22Rv1 (cell line): ENCODE data around the gene TASOR.

ENCODE experiments used
- H3K27ac ChIP-seq: fragments of 450-650 bp; 2 replicates; pipeline ENCODE4 v1.5.1; 2017
- CTCF ChIP-seq: fragments of 450-650 bp; IDR thresholded peaks from 2 replicates; pipeline ENCODE4 v1.5.1; 2017; ENCODE audit warnings: mild to moderate bottlenecking
- ZFX ChIP-seq: fragments of 450-650 bp; IDR thresholded peaks from 2 replicates; pipeline ENCODE4 v1.6.1; 2017; ENCODE audit warnings: antibody characterized with exemption, borderline replicate concordance

The TASOR gene

GRCh38 chr3:56691165-56692000 lies 8.3 kb upstream of the TASOR start:
- no peak overlapping the region for H3K27ac ChIP-seq
- no peak for TF ChIP-seq ZFX
- no peak for TF ChIP-seq CTCF

- H3K27ac ChIP-seq, result no peak overlapping the region
- TF ChIP-seq ZFX, result no peak
- no peak for TF ChIP-seq CTCF
Observed at GRCh38 chr3:56689303-56689702, 6.2 kb upstream of the TASOR start.

- no peak for TF ChIP-seq ZFX
- TF ChIP-seq CTCF, result no peak
- no peak overlapping the region for H3K27ac ChIP-seq
Observed at GRCh38 chr3:56688191-56688590, 5.1 kb upstream of the TASOR start.

GRCh38 chr3:56684029-56684428 lies 964 bp upstream of the TASOR start:
- TF ChIP-seq CTCF (no peak), ZFX (no peak)
- H3K27ac ChIP-seq, result no peak overlapping the region

- peak overlapping the region; percentile 81 for H3K27ac ChIP-seq
Observed at GRCh38 chr3:56682462-56683121, 473 bp downstream of the TASOR start.

GRCh38 chr3:56681984-56682461 lies 1.0 kb downstream of the TASOR start:
- no peak for TF ChIP-seq ZFX
- no peak for TF ChIP-seq CTCF
- H3K27ac ChIP-seq, result peak overlapping the region; percentile 81

More at GRCh38 chr3:56682462-56683121, 473 bp downstream of the TASOR start:
- TF ChIP-seq ZFX, result no peak
- no peak for TF ChIP-seq CTCF
